H1 (cell line): ENCODE measurements around the gene SMTNL1. TPM values are rescaled to one million over a fixed set of nuclear protein-coding genes. Genes with fewer than 3 reads are reported as not detected.

Experiments
- CTCF ChIA-PET: fragments of 300-600 bp; sonication (Branson Sonifier 250); formaldehyde crosslinking; loops from one replicate; lab custom pipeline; 2021; ENCODE audit not compliant: partially characterized antibody; lab: Charles Lee
- POLR2A ChIA-PET: fragments of 300-600 bp; sonication (Branson Sonifier 250); formaldehyde crosslinking; loops from one replicate; lab custom pipeline; 2021; ENCODE audit warnings: inconsistent platforms; ENCODE audit not compliant: partially characterized antibody; lab: Charles Lee
- DNase-seq, 2 experiments: peaks; one replicate each; pipeline versions ENCODE4 v3.0.0 to v3.0.0-alpha.2; 2010 to 2022; ENCODE audit warnings: low spot score in 2 of 2, low read depth in 1 of 2, mixed read lengths in 1 of 2
- FAIRE-seq: peaks from 2 replicates; lab custom pipeline; 2011; peaks lifted over from hg19 to GRCh38; lab: Jason Lieb, UNC
- H2AFZ ChIP-seq: 2 replicates; pipeline ENCODE4 v1.8.1; 2012; ENCODE audit warnings: low read length, inconsistent platforms
- H2AK5ac ChIP-seq: 2 replicates; pipeline ENCODE4 v1.6.1; 2013; ENCODE audit warnings: low read depth, low read length
- H2BK120ac ChIP-seq: replicated peaks from 2 replicates; pipeline ENCODE3; 2013; ENCODE audit warnings: low read depth, low read length, inconsistent platforms
- H2BK12ac ChIP-seq: 2 replicates; pipeline ENCODE4 v1.6.1; 2013; ENCODE audit warnings: low read depth, low read length
- H2BK15ac ChIP-seq: 2 replicates; pipeline ENCODE4 v1.6.1; 2013; ENCODE audit warnings: low read length
- H2BK20ac ChIP-seq: 2 replicates; pipeline ENCODE4 v1.6.1; 2013; ENCODE audit warnings: low read length
- H2BK5ac ChIP-seq: 2 replicates; pipeline ENCODE4 v1.6.1; 2013; ENCODE audit warnings: low read depth, low read length
- H3K14ac ChIP-seq: 2 replicates; pipeline ENCODE4 v1.6.1; 2013; ENCODE audit warnings: inconsistent platforms; ENCODE audit not compliant: insufficient read length
- H3K18ac ChIP-seq: 2 replicates; pipeline ENCODE4 v1.6.1; 2013; ENCODE audit warnings: low read length; ENCODE audit errors: extremely low read depth
- H3K23ac ChIP-seq: 2 replicates; pipeline ENCODE4 v1.6.1; 2013; ENCODE audit warnings: inconsistent platforms; ENCODE audit not compliant: insufficient read length
- H3K23me2 ChIP-seq: 2 replicates; pipeline ENCODE4 v1.6.1; 2013; ENCODE audit warnings: low read depth, low read length
- H3K27ac ChIP-seq: 2 replicates; pipeline ENCODE4 v1.6.1; 2011; ENCODE audit warnings: low read depth, low read length, inconsistent platforms
- H3K27me3 ChIP-seq, 4 experiments: replicated peaks in 1 of 4; 1 replicate in 1 of 4; 2 replicates in 3 of 4; pipeline versions ENCODE4 v1.6.1 to v1.8.1; 2011 to 2013; ENCODE audit warnings: low read length in 3 of 4, mild to moderate bottlenecking in 3 of 4, inconsistent platforms in 2 of 4, mixed read lengths in 2 of 4, moderate library complexity in 1 of 4; ENCODE audit not compliant: control insufficient read depth in 3 of 4, insufficient read depth in 3 of 4; ENCODE audit errors: extremely low read depth in 1 of 4
- H3K36me3 ChIP-seq, 4 experiments: 2 replicates each; pipeline versions ENCODE4 v1.6.1 to v1.8.1; 2011 to 2013; ENCODE audit warnings: mild to moderate bottlenecking in 4 of 4, low read length in 3 of 4, moderate library complexity in 2 of 4, control low read depth in 1 of 4, inconsistent platforms in 1 of 4; ENCODE audit not compliant: insufficient read depth in 4 of 4, control insufficient read depth in 2 of 4
- H3K4ac ChIP-seq: replicated peaks from 2 replicates; pipeline ENCODE3; 2013; ENCODE audit warnings: low read length, low read depth, mixed read lengths, inconsistent platforms; ENCODE audit not compliant: insufficient read length
- H3K4me1 ChIP-seq, 4 experiments: replicated peaks in 1 of 4; 1 replicate in 1 of 4; 2 replicates in 3 of 4; pipeline versions ENCODE4 v1.6.1 to v1.8.1; 2011 to 2013; ENCODE audit warnings: low read length in 3 of 4, inconsistent platforms in 2 of 4, mixed read lengths in 1 of 4; ENCODE audit not compliant: insufficient read depth in 4 of 4, control insufficient read depth in 3 of 4
- H3K4me2 ChIP-seq, 2 experiments: 2 replicates each; pipeline versions ENCODE4 v1.6.1 to v1.8.1; 2011 to 2013; ENCODE audit warnings: low read depth in 2 of 2, low read length in 2 of 2, control low read depth in 1 of 2, inconsistent platforms in 1 of 2, mild to moderate bottlenecking in 1 of 2; ENCODE audit not compliant: insufficient read depth in 1 of 2
- H3K4me3 ChIP-seq, 4 experiments: fragments of 200-600, 300-600 bp in 1 of 4; sonication (generic), shearing (Covaris generic), sonication (Bioruptor Twin) in 1 of 4; 2 replicates each; pipeline versions ENCODE4 v1.5.1 to v1.8.1; 2011 to 2016; ENCODE audit warnings: low read length in 4 of 4, low read depth in 3 of 4, control low read depth in 2 of 4, inconsistent platforms in 2 of 4, mild to moderate bottlenecking in 2 of 4, mixed read lengths in 1 of 4, moderate library complexity in 1 of 4; ENCODE audit not compliant: insufficient read depth in 2 of 4; ENCODE audit errors: extremely low read depth in 1 of 4
- H3K56ac ChIP-seq: replicated peaks from 2 replicates; pipeline ENCODE3; 2013; ENCODE audit warnings: low read depth, mild to moderate bottlenecking, mixed read lengths, low read length, inconsistent platforms; ENCODE audit not compliant: insufficient read length
- H3K79me1 ChIP-seq: 2 replicates; pipeline ENCODE4 v1.6.1; 2013; ENCODE audit warnings: low read depth, low read length, control low read depth
- H3K79me2 ChIP-seq, 2 experiments: 2 replicates each; pipeline versions ENCODE4 v1.6.1 to v1.8.1; 2012 to 2013; ENCODE audit warnings: low read length in 2 of 2, mild to moderate bottlenecking in 2 of 2, inconsistent platforms in 1 of 2; ENCODE audit not compliant: insufficient read depth in 2 of 2, control insufficient read depth in 1 of 2
- H3K9ac ChIP-seq, 4 experiments: replicated peaks in 1 of 4; 1 replicate in 1 of 4; 2 replicates in 3 of 4; pipeline versions ENCODE4 v1.6.1 to v1.8.1; 2011 to 2013; ENCODE audit warnings: low read depth in 3 of 4, low read length in 3 of 4, control low read depth in 2 of 4, mild to moderate bottlenecking in 2 of 4, moderate library complexity in 2 of 4, inconsistent platforms in 1 of 4; ENCODE audit errors: extremely low read depth in 1 of 4
- H3K9me3 ChIP-seq, 2 experiments: 2 replicates each; pipeline versions ENCODE4 v1.6.1 to v1.8.1; 2012 to 2013; ENCODE audit warnings: mild to moderate bottlenecking in 2 of 2, moderate library complexity in 2 of 2, control low read depth in 1 of 2, inconsistent platforms in 1 of 2, low read depth in 1 of 2, low read length in 1 of 2, mixed read lengths in 1 of 2; ENCODE audit not compliant: insufficient read depth in 2 of 2
- H4K20me1 ChIP-seq, 2 experiments: replicated peaks in 1 of 2; 2 replicates each; pipeline versions ENCODE3 to v1.8.1; 2011 to 2013; ENCODE audit warnings: inconsistent platforms in 2 of 2, low read length in 2 of 2, mild to moderate bottlenecking in 1 of 2; ENCODE audit not compliant: insufficient read depth in 2 of 2, control insufficient read depth in 1 of 2
- H4K5ac ChIP-seq: 2 replicates; pipeline ENCODE4 v1.6.1; 2013; ENCODE audit warnings: low read length, low read depth, mixed read lengths, inconsistent platforms; ENCODE audit not compliant: insufficient read length
- H4K8ac ChIP-seq: 2 replicates; pipeline ENCODE4 v1.8.0; 2013; ENCODE audit warnings: mild to moderate bottlenecking, moderate library complexity, low read length, inconsistent platforms; ENCODE audit not compliant: insufficient read depth; ENCODE audit errors: extremely low read depth
- H4K91ac ChIP-seq: replicated peaks from 2 replicates; pipeline ENCODE3; 2013; ENCODE audit warnings: low read length, mixed read lengths, inconsistent platforms; ENCODE audit not compliant: insufficient read length
- KDM4A ChIP-seq: IDR thresholded peaks from one replicate; pipeline ENCODE4 v1.7.1; 2012; ENCODE audit warnings: low read depth, mild to moderate bottlenecking, moderate library complexity, low read length, inconsistent platforms; ENCODE audit not compliant: severe bottlenecking
- WGBS, 2 experiments: shearing (Covaris generic) in 1 of 2; methylation state at CpG; one replicate each; pipeline versions ENCODE4 v1.1.6 to v1.1.7; 2013 to 2015; ENCODE audit warnings: low lambda C conversion rate in 2 of 2, mixed read lengths in 2 of 2, inconsistent platforms in 1 of 2, low coverage in 1 of 2, missing lambda C conversion rate in 1 of 2; ENCODE audit not compliant: insufficient replicate concordance in 2 of 2, insufficient coverage in 1 of 2, insufficient read length in 1 of 2; ENCODE audit errors: extremely low coverage in 1 of 2, missing lambda C conversion rate in 1 of 2; 5-methylcytosine and 5-hydroxymethylcytosine counted together
- polyA plus RNA-seq, 7 experiments: library from polyadenylated mRNA; depleted of rRNA in 3 of 7; stranded (reverse) in 5 of 7; unstranded in 2 of 7; fragments of >200 nt in 5 of 7; fragments of 200-250 nt in 2 of 7; gene quantifications; 1 replicate in 5 of 7; 2 replicates in 1 of 7; 4 replicates in 1 of 7; pipeline versions ENCODE4 v1.2.1 to v1.2.3, GENCODE V29; 2011 to 2013; ENCODE audit warnings: missing spikeins in 2 of 7, mixed read lengths in 2 of 7
- total RNA-seq: library from RNA; stranded (reverse); fragmentation: NEBNext Ultra II Directional; extraction: Animal tissue kit (Norgen Biotek cat#: 25700); gene quantifications from 2 replicates; pipeline ENCODE4 v1.2.1, GENCODE V29; 2021

The SMTNL1 gene
- total and polyA plus RNA-seq, 2 of the 8 experiments (the other 6 are each of a cell fraction or from before 2014, with no cell fraction given) = 0.18 TPM; not detected in 1

GRCh38 chr11:57560146-57560545, 22.8 kb downstream of the SMTNL1 start:
- ChIA-PET POLR2A (interaction anchor here (0.6 to 7.1 kb wide), 6 partner anchors 36 to 223 kb away, joined by 3 to 95 read pairs (median 3); no protein-coding TSS in a partner anchor), CTCF (interaction anchor here (0.6 to 4.9 kb wide), 8 partner anchors 8 to 86 kb away, joined by 3 to 41 read pairs (median 7); partner anchors contain the start of genes TIMM10 and UBE2L6)
- H3K79me1 ChIP-seq = no peaks in the 10 kb centered on the region
- no peak overlapping the region for H2BK20ac ChIP-seq
- TF ChIP-seq KDM4A = no peak
- H4K5ac ChIP-seq = no peak overlapping the region
- H2BK120ac ChIP-seq = no peak overlapping the region
- no peak overlapping the region for H2BK12ac ChIP-seq
- no peak overlapping the region for H3K4ac ChIP-seq
- no peak overlapping the region for H3K56ac ChIP-seq
- no peak overlapping the region for H3K4me3 ChIP-seq
- H2AK5ac ChIP-seq = no peak overlapping the region
- H3K79me2 ChIP-seq = peaks cover 0 to 16% of the 10 kb centered on the region in 2 experiments; a peak in 1 of 4 replicates
- no peak overlapping the region for H3K18ac ChIP-seq
- no peak for DNase-seq
- no peaks in the 10 kb centered on the region for H3K27me3 ChIP-seq
- no peak overlapping the region for H3K14ac ChIP-seq
- H3K9ac ChIP-seq = no peak overlapping the region
- FAIRE-seq = no peak
- no peak overlapping the region for H2BK5ac ChIP-seq
- no peak overlapping the region for H3K27ac ChIP-seq
- no peak overlapping the region for H3K4me2 ChIP-seq
- no peaks in the 10 kb centered on the region for H3K9me3 ChIP-seq
- H2AFZ ChIP-seq = no peak overlapping the region
- peaks cover 0 to 6% (median 3%) of the 10 kb centered on the region in 4 experiments; a peak in 2 of 7 replicates for H3K4me1 ChIP-seq
- peaks cover 2 to 3% of the 10 kb centered on the region in 2 experiments for H4K20me1 ChIP-seq
- peaks cover 2 to 14% (median 6%) of the 10 kb centered on the region in 4 experiments; a peak in 5 of 8 replicates for H3K36me3 ChIP-seq
- H2BK15ac ChIP-seq = no peak overlapping the region
- H3K23ac ChIP-seq = no peak overlapping the region
- H3K23me2 ChIP-seq = no peaks in the 10 kb centered on the region
- WGBS, 2 experiments = 80% methylated on average over 4 of the region's 4 CpGs; no CpG with 5 or more reads in 1 of the 2 experiments
- H4K8ac ChIP-seq = no peak overlapping the region
- no peak overlapping the region for H4K91ac ChIP-seq
